Panc1 (cell line): ENCODE data around the gene SULF2. TPM values are rescaled to one million over a fixed set of nuclear protein-coding genes. Genes with fewer than 3 reads are reported as not detected.

Experiments
- ATAC-seq: fragments of 200-7000 bp; cut with Tn5 transposase; 2 replicates; pipeline ENCODE4 v1.9.1; 2020; ENCODE audit warnings: mild to moderate bottlenecking, moderate library complexity
- BruUV-seq: library from RNA; stranded (reverse); fragments of 400-500 nt; replicated peaks from 2 replicates; lab custom pipeline; 2021; lab: Mats Ljungman, UMichigan
- CTCF ChIA-PET: fragments of 300-600 bp; sonication (Branson Sonifier 250); formaldehyde crosslinking; loops from one replicate; lab custom pipeline; 2022; ENCODE audit warnings: antibody characterized with exemption; lab: Charles Lee
- POLR2A ChIA-PET: fragments of 300-600 bp; sonication (Branson Sonifier 250); formaldehyde crosslinking; loops from one replicate; lab custom pipeline; 2022; ENCODE audit warnings: antibody characterized with exemption; lab: Charles Lee
- DNase-seq: peaks from one replicate; pipeline ENCODE4 v3.0.0-alpha.2; 2010; ENCODE audit warnings: low read depth, low spot score
- H3K27ac ChIP-seq: 2 replicates; pipeline ENCODE4 v1.5.1; 2011; ENCODE audit warnings: mild to moderate bottlenecking, low read length, inconsistent platforms
- H3K27me3 ChIP-seq: fragments of 200-500 bp; sonication (Bioruptor generic); 2 replicates; pipeline ENCODE4 v1.6.0; 2014; ENCODE audit warnings: low read length, inconsistent platforms; ENCODE audit not compliant: control insufficient read depth, insufficient read depth
- H3K36me3 ChIP-seq: fragments of 200-500 bp; sonication (Bioruptor generic); 2 replicates; pipeline ENCODE4 v1.5.1; 2014; ENCODE audit warnings: inconsistent platforms, mild to moderate bottlenecking, low read length, moderate library complexity; ENCODE audit not compliant: control insufficient read depth, insufficient read depth
- H3K4me1 ChIP-seq: 2 replicates; pipeline ENCODE4 v1.5.1; 2011; ENCODE audit warnings: inconsistent platforms, mild to moderate bottlenecking, low read length, moderate library complexity; ENCODE audit not compliant: control insufficient read depth, insufficient read depth
- H3K4me3 ChIP-seq, 2 experiments: 2 replicates each; pipeline ENCODE4 v1.5.1; 2011 to 2012; ENCODE audit warnings: low read depth in 2 of 2, low read length in 2 of 2, mild to moderate bottlenecking in 2 of 2, inconsistent platforms in 1 of 2, moderate library complexity in 1 of 2
- H3K9me3 ChIP-seq: fragments of 200-500 bp; sonication (Bioruptor generic); 2 replicates; pipeline ENCODE4 v1.5.1; 2014; ENCODE audit warnings: low read depth, mild to moderate bottlenecking, inconsistent platforms, low read length, moderate library complexity; ENCODE audit not compliant: control insufficient read depth, insufficient read depth
- POLR2AphosphoS5 ChIP-seq: IDR thresholded peaks from 2 replicates; pipeline ENCODE4 v1.6.1; 2012; ENCODE audit warnings: mild to moderate bottlenecking, low read depth, low read length, moderate library complexity
- SIN3A ChIP-seq: IDR thresholded peaks from 2 replicates; pipeline ENCODE4 v1.6.1; 2012; ENCODE audit warnings: low read depth, mild to moderate bottlenecking, low read length, moderate library complexity, borderline replicate concordance; ENCODE audit not compliant: insufficient read depth
- TCF7L2 ChIP-seq: IDR thresholded peaks from 2 replicates; pipeline ENCODE4 v1.6.1; 2011; ENCODE audit warnings: mild to moderate bottlenecking, low read depth, low read length, inconsistent platforms
- in situ Hi-C: cut with HindIII; loops from 2 replicates; pipeline ENCODE4 v1.10.0; 2016; ENCODE audit warnings: low sequenced_read_pairs, low pct_unique_long_range_greater_than_20kb
- intact Hi-C: fragments of 100-400 bp; cut with micrococcal nuclease; formaldehyde crosslinking; loops from one replicate; pipeline ENCODE4 v1.10.0; 2022; ENCODE audit not compliant: unreplicated experiment
- total RNA-seq: library from RNA; stranded (reverse); gene quantifications from one replicate; pipeline ENCODE4 v1.2.1, GENCODE V29; 2021; ENCODE audit not compliant: unreplicated experiment
- TF ChIP-seq, protein P1 (sequence below), 2 experiments: IDR thresholded peaks; 2 replicates each; pipeline ENCODE4 v1.6.1; 2011 to 2012; ENCODE audit warnings: low read depth in 2 of 2, control low read depth in 1 of 2, low read length in 1 of 2, mild to moderate bottlenecking in 1 of 2, moderate library complexity in 1 of 2; ENCODE audit not compliant: insufficient read depth in 1 of 2
- TF ChIP-seq, protein P2 (sequence below): fragments of 450-650 bp; IDR thresholded peaks from 2 replicates; pipeline ENCODE4 v1.5.1; 2017; ENCODE audit warnings: mild to moderate bottlenecking

The SULF2 gene
- total RNA-seq, 1 experiment from 2014 or later: 1.4 TPM

- in situ Hi-C loops: no loop called here
- H3K9me3 ChIP-seq: no peaks in the 10 kb centered on the region
- no TSS peak for BruUV-seq
- no peaks in the 10 kb centered on the region for H3K36me3 ChIP-seq
- H3K4me3 ChIP-seq: no peak overlapping the region
- ChIA-PET CTCF (no interaction called here), POLR2A (no interaction called here)
- TF ChIP-seq SIN3A (no peak), TCF7L2 (no peak), POLR2AphosphoS5 (no peak)
- TF ChIP-seq, protein P1, sequence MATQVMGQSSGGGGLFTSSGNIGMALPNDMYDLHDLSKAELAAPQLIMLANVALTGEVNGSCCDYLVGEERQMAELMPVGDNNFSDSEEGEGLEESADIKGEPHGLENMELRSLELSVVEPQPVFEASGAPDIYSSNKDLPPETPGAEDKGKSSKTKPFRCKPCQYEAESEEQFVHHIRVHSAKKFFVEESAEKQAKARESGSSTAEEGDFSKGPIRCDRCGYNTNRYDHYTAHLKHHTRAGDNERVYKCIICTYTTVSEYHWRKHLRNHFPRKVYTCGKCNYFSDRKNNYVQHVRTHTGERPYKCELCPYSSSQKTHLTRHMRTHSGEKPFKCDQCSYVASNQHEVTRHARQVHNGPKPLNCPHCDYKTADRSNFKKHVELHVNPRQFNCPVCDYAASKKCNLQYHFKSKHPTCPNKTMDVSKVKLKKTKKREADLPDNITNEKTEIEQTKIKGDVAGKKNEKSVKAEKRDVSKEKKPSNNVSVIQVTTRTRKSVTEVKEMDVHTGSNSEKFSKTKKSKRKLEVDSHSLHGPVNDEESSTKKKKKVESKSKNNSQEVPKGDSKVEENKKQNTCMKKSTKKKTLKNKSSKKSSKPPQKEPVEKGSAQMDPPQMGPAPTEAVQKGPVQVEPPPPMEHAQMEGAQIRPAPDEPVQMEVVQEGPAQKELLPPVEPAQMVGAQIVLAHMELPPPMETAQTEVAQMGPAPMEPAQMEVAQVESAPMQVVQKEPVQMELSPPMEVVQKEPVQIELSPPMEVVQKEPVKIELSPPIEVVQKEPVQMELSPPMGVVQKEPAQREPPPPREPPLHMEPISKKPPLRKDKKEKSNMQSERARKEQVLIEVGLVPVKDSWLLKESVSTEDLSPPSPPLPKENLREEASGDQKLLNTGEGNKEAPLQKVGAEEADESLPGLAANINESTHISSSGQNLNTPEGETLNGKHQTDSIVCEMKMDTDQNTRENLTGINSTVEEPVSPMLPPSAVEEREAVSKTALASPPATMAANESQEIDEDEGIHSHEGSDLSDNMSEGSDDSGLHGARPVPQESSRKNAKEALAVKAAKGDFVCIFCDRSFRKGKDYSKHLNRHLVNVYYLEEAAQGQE (IDR thresholded peaks at IDR 0.05; ENCODE audit: insufficient read depth in 1 of 2, low read depth in 2 of 2, low read length in 1 of 2): no peak
- TF ChIP-seq, protein P2, sequence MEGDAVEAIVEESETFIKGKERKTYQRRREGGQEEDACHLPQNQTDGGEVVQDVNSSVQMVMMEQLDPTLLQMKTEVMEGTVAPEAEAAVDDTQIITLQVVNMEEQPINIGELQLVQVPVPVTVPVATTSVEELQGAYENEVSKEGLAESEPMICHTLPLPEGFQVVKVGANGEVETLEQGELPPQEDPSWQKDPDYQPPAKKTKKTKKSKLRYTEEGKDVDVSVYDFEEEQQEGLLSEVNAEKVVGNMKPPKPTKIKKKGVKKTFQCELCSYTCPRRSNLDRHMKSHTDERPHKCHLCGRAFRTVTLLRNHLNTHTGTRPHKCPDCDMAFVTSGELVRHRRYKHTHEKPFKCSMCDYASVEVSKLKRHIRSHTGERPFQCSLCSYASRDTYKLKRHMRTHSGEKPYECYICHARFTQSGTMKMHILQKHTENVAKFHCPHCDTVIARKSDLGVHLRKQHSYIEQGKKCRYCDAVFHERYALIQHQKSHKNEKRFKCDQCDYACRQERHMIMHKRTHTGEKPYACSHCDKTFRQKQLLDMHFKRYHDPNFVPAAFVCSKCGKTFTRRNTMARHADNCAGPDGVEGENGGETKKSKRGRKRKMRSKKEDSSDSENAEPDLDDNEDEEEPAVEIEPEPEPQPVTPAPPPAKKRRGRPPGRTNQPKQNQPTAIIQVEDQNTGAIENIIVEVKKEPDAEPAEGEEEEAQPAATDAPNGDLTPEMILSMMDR: no peak
- DNase-seq: no peak
- H3K4me1 ChIP-seq: no peaks in the 10 kb centered on the region
- intact Hi-C loops: no loop called here
- no peak for ATAC-seq
- H3K27ac ChIP-seq: no peak overlapping the region
- H3K27me3 ChIP-seq: peaks cover 19% of the 10 kb centered on the region
These were observed 30.1 kb upstream of the SULF2 start for GRCh38 chr20:47815416-47815806.

- intact Hi-C loops (no loop called here), in situ Hi-C loops (no loop called here)
- ChIA-PET POLR2A (no interaction called here), CTCF (no interaction called here)
- Histone ChIP-seq H3K9me3 (no peaks in the 10 kb centered on the region), H3K4me1 (no peaks in the 10 kb centered on the region), H3K4me3 (no peak overlapping the region), H3K27me3 (peaks cover 20% of the 10 kb centered on the region), H3K27ac (no peak overlapping the region), H3K36me3 (no peaks in the 10 kb centered on the region)
- ATAC-seq: no peak
- no peak for DNase-seq
- BruUV-seq: no TSS peak
- TF ChIP-seq POLR2AphosphoS5 (no peak), TCF7L2 (no peak), SIN3A (no peak)
- TF ChIP-seq, protein P1 (IDR thresholded peaks at IDR 0.05; ENCODE audit: insufficient read depth in 1 of 2, low read depth in 2 of 2, low read length in 1 of 2): no peak
- TF ChIP-seq, protein P2: no peak
These were observed 29.5 kb upstream of the SULF2 start for GRCh38 chr20:47814632-47815415.
